ENCODE data around the gene GPR146.

DNA sequence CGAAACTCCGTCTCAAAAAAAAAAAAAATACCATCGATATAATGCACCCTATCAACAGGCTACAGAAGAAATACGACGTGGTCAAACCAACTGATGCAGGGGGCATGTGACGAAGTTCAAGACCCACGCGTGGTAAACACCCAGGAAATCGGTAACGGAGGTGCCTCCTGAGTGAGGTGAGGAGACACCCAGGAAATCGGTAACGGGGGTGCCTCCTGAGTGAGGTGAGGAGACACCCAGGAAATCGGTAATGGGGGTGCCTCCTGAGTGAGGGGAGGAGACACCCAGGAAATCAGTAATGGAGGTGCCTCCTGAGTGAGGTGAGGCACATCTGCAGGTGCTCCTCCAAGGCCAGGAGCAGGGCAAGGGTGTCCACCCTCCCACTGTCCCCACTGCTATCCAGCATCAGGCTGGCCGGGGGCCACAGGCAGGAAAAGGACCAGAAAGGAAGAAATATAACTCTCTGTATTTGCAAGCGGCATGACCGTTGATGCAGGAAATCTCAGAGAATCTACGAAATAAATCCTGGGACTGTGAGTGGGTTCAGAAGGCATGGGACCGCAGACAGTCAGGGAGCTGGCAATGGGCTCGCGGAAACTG, 10.7 kb upstream of the GPR146 start:
- TF ChIP-seq, protein P1, sequence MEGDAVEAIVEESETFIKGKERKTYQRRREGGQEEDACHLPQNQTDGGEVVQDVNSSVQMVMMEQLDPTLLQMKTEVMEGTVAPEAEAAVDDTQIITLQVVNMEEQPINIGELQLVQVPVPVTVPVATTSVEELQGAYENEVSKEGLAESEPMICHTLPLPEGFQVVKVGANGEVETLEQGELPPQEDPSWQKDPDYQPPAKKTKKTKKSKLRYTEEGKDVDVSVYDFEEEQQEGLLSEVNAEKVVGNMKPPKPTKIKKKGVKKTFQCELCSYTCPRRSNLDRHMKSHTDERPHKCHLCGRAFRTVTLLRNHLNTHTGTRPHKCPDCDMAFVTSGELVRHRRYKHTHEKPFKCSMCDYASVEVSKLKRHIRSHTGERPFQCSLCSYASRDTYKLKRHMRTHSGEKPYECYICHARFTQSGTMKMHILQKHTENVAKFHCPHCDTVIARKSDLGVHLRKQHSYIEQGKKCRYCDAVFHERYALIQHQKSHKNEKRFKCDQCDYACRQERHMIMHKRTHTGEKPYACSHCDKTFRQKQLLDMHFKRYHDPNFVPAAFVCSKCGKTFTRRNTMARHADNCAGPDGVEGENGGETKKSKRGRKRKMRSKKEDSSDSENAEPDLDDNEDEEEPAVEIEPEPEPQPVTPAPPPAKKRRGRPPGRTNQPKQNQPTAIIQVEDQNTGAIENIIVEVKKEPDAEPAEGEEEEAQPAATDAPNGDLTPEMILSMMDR (IDR thresholded peaks at IDR 0.05), result no peak
- no peak for TF ChIP-seq POLR2AphosphoS5 (IDR thresholded peaks at IDR 0.05)
